ENCODE measurements around the gene HS6ST3.

GRCh38 chr13:96071504-96071903, 18.4 kb upstream of the HS6ST3 start:
- TF ChIP-seq, protein P1, sequence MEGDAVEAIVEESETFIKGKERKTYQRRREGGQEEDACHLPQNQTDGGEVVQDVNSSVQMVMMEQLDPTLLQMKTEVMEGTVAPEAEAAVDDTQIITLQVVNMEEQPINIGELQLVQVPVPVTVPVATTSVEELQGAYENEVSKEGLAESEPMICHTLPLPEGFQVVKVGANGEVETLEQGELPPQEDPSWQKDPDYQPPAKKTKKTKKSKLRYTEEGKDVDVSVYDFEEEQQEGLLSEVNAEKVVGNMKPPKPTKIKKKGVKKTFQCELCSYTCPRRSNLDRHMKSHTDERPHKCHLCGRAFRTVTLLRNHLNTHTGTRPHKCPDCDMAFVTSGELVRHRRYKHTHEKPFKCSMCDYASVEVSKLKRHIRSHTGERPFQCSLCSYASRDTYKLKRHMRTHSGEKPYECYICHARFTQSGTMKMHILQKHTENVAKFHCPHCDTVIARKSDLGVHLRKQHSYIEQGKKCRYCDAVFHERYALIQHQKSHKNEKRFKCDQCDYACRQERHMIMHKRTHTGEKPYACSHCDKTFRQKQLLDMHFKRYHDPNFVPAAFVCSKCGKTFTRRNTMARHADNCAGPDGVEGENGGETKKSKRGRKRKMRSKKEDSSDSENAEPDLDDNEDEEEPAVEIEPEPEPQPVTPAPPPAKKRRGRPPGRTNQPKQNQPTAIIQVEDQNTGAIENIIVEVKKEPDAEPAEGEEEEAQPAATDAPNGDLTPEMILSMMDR (IDR thresholded peaks at IDR 0.05): no peak
- no peak for TF ChIP-seq POLR2A (IDR thresholded peaks at IDR 0.05)

All from adrenal gland (tissue), 5 donors.